ENCODE measurements around the gene MAP3K20.
A peak's percentile ranks its signal among the peaks of the same experiment; 100 is the strongest.

The MAP3K20 gene

GRCh38 chr2:173076581-173077345, 1.1 kb downstream of the MAP3K20 start:
- Histone ChIP-seq H3K36me3 (peaks cover 0 to 27% (median 17%) of the 10 kb centered on the region in 11 experiments; a peak in 19 of 22 replicates), H4K20me1 (peaks cover 0 to 49% (median 30%) of the 10 kb centered on the region in 11 experiments; a peak in 15 of 22 replicates), H3K27ac (peak overlapping the region; percentile 91 to 99 (median 96)), H3K4me1 (peaks cover 16 to 34% (median 26%) of the 10 kb centered on the region in 10 experiments), H3K4me3 (peak overlapping the region; percentile 77 to 93 (median 85)), H3K27me3 (no peaks in the 10 kb centered on the region), H3K9me3 (replicated peaks in 1 of 11) (0 out of 22 replicates have a peak, but pooled peaks cover 0 to 7% (median 0%) of the 10 kb centered on the region in 11 experiments), H3K4me2 (peak overlapping the region; percentile 87 to 98 (median 91)), H3K9ac (peak overlapping the region; percentile 93 to 99 (median 97))
- TF ChIP-seq Cebpa-rat (IDR thresholded peaks at IDR 0.05): no peak

GRCh38 chr2:173077506-173078177, 2.0 kb downstream of the MAP3K20 start:
- no peaks in the 10 kb centered on the region for H3K27me3 ChIP-seq
- TF ChIP-seq Cebpa-rat (IDR thresholded peaks at IDR 0.05): no peak
- peak overlapping the region; percentile 33 to 98 (median 90); a peak in 21 of 22 replicates for H3K4me2 ChIP-seq
- peak overlapping the region in 2 of 11 experiments; percentile 98 to 99; a peak in 4 of 22 replicates for H3K27ac ChIP-seq
- H3K9ac ChIP-seq: peak overlapping the region in 5 of 11 experiments; percentile 96 to 99 (median 97); a peak in 10 of 22 replicates
- H3K4me3 ChIP-seq: peak overlapping the region in 8 of 10 experiments; percentile 77 to 93 (median 86); a peak in 12 of 20 replicates
- peaks cover 16 to 39% (median 26%) of the 10 kb centered on the region in 10 experiments for H3K4me1 ChIP-seq
- peaks cover 0 to 58% (median 39%) of the 10 kb centered on the region in 11 experiments; a peak in 17 of 22 replicates for H4K20me1 ChIP-seq
- H3K36me3 ChIP-seq: peaks cover 0 to 36% (median 24%) of the 10 kb centered on the region in 11 experiments; a peak in 19 of 22 replicates
- 0 out of 22 replicates have a peak, but pooled peaks cover 0 to 13% (median 0%) of the 10 kb centered on the region in 11 experiments for H3K9me3 ChIP-seq (replicated peaks in 1 of 11)

GRCh38 chr2:173079141-173079540, 3.5 kb downstream of the MAP3K20 start:
- Histone ChIP-seq H3K36me3 (peaks cover 0 to 37% (median 24%) of the 10 kb centered on the region in 11 experiments; a peak in 19 of 22 replicates), H3K27ac (no peak overlapping the region), H3K9ac (no peak overlapping the region), H3K4me1 (peaks cover 20 to 54% (median 36%) of the 10 kb centered on the region in 10 experiments), H3K4me3 (no peak overlapping the region), H4K20me1 (peaks cover 0 to 71% (median 52%) of the 10 kb centered on the region in 11 experiments; a peak in 17 of 22 replicates), H3K9me3 (replicated peaks in 1 of 11) (0 out of 22 replicates have a peak, but pooled peaks cover 0 to 13% (median 0%) of the 10 kb centered on the region in 11 experiments), H3K27me3 (no peaks in the 10 kb centered on the region), H3K4me2 (peak overlapping the region in 5 of 11 experiments; percentile 8 to 98 (median 90); a peak in 6 of 22 replicates)
- TF ChIP-seq Cebpa-rat (IDR thresholded peaks at IDR 0.05): no peak

- Histone ChIP-seq H4K20me1 (peaks cover 0 to 79% (median 60%) of the 10 kb centered on the region in 11 experiments; a peak in 18 of 22 replicates), H3K4me1 (peaks cover 15 to 47% (median 30%) of the 10 kb centered on the region in 10 experiments), H3K4me3 (no peak overlapping the region), H3K4me2 (no peak overlapping the region), H3K9me3 (replicated peaks in 1 of 11) (0 out of 22 replicates have a peak, but pooled peaks cover 0 to 13% (median 0%) of the 10 kb centered on the region in 11 experiments), H3K9ac (no peak overlapping the region), H3K36me3 (peaks cover 0 to 37% (median 24%) of the 10 kb centered on the region in 11 experiments; a peak in 19 of 22 replicates), H3K27ac (no peak overlapping the region), H3K27me3 (no peaks in the 10 kb centered on the region)
- TF ChIP-seq Cebpa-rat (IDR thresholded peaks at IDR 0.05): no peak
These were observed 4.6 kb downstream of the MAP3K20 start for GRCh38 chr2:173079973-173080860.

GRCh38 chr2:173086518-173087213, 11.0 kb downstream of the MAP3K20 start:
- H3K4me2 ChIP-seq: peak overlapping the region in 2 of 11 experiments; percentile 28 to 53; a peak in 4 of 22 replicates
- H3K9me3 ChIP-seq (replicated peaks in 1 of 11): 0 out of 22 replicates have a peak, but pooled peaks cover 0 to 8% (median 0%) of the 10 kb centered on the region in 11 experiments
- TF ChIP-seq Cebpa-rat (IDR thresholded peaks at IDR 0.05): no peak
- H3K4me1 ChIP-seq: peaks cover 0 to 34% (median 11%) of the 10 kb centered on the region in 10 experiments; a peak in 15 of 20 replicates
- H3K36me3 ChIP-seq: peaks cover 8 to 53% (median 32%) of the 10 kb centered on the region in 11 experiments; a peak in 21 of 22 replicates
- no peak overlapping the region for H3K27ac ChIP-seq
- H3K9ac ChIP-seq: no peak overlapping the region
- H4K20me1 ChIP-seq: peaks cover 16 to 97% (median 72%) of the 10 kb centered on the region in 11 experiments; a peak in 20 of 22 replicates
- H3K27me3 ChIP-seq: no peaks in the 10 kb centered on the region
- no peak overlapping the region for H3K4me3 ChIP-seq

- no peaks in the 10 kb centered on the region for H3K27me3 ChIP-seq
- H3K4me1 ChIP-seq: peaks cover 0 to 32% (median 11%) of the 10 kb centered on the region in 10 experiments; a peak in 15 of 20 replicates
- peaks cover 16 to 94% (median 66%) of the 10 kb centered on the region in 11 experiments; a peak in 20 of 22 replicates for H4K20me1 ChIP-seq
- H3K4me2 ChIP-seq: peak overlapping the region in 2 of 11 experiments; percentile 28 to 53; a peak in 3 of 22 replicates
- peaks cover 13 to 53% (median 33%) of the 10 kb centered on the region in 11 experiments; a peak in 21 of 22 replicates for H3K36me3 ChIP-seq
- TF ChIP-seq Cebpa-rat (IDR thresholded peaks at IDR 0.05): no peak
- H3K4me3 ChIP-seq: no peak overlapping the region
- no peak overlapping the region for H3K9ac ChIP-seq
- no peak overlapping the region for H3K27ac ChIP-seq
- H3K9me3 ChIP-seq (replicated peaks in 1 of 11): 0 out of 22 replicates have a peak, but pooled peaks cover 0 to 3% (median 0%) of the 10 kb centered on the region in 11 experiments
These were observed 11.6 kb downstream of the MAP3K20 start for GRCh38 chr2:173087214-173087581.

- Histone ChIP-seq H3K27me3 (no peaks in the 10 kb centered on the region), H3K36me3 (peaks cover 21 to 56% (median 38%) of the 10 kb centered on the region in 11 experiments; a peak in 21 of 22 replicates), H3K27ac (no peak overlapping the region), H3K9me3 (replicated peaks in 1 of 11) (no peaks in the 10 kb centered on the region), H3K4me3 (no peak overlapping the region), H3K9ac (no peak overlapping the region), H3K4me2 (no peak overlapping the region), H3K4me1 (peaks cover 0 to 25% (median 11%) of the 10 kb centered on the region in 10 experiments; a peak in 15 of 20 replicates), H4K20me1 (peaks cover 16 to 87% (median 59%) of the 10 kb centered on the region in 11 experiments; a peak in 20 of 22 replicates)
- TF ChIP-seq Cebpa-rat (IDR thresholded peaks at IDR 0.05): no peak
These were observed 12.3 kb downstream of the MAP3K20 start for GRCh38 chr2:173087793-173088496.
